Activated T-cell treated with anti-CD3 and anti-CD28 coated beads, Interleukin-2, amount 50 U/mL, for 1 hour (primary cell): ENCODE measurements around the gene SYNPO2.

Experiments used
- DNase-seq: peaks from one replicate; pipeline ENCODE4 v3.0.0-alpha.2; 2020

SYNPO2 gene

GRCh38 chr4:118879409-118879808 lies 9.2 kb upstream of the SYNPO2 start:
- DNase-seq, result no peak

GRCh38 chr4:118881512-118882146 lies 7.0 kb upstream of the SYNPO2 start:
- DNase-seq, result no peak

GRCh38 chr4:118883861-118884260 lies 4.8 kb upstream of the SYNPO2 start:
- DNase-seq, result no peak

- no peak for DNase-seq
Observed at GRCh38 chr4:118884716-118885115, 3.9 kb upstream of the SYNPO2 start.

GRCh38 chr4:118889312-118889691 lies 648 bp downstream of the SYNPO2 start:
- no peak for DNase-seq

- no peak for DNase-seq
Observed at GRCh38 chr4:118894034-118894433, 5.4 kb downstream of the SYNPO2 start.

GRCh38 chr4:118898221-118898620 lies 9.6 kb downstream of the SYNPO2 start:
- DNase-seq, result no peak

GRCh38 chr4:118898684-118899138 lies 10.1 kb downstream of the SYNPO2 start:
- DNase-seq, result no peak

- no peak for DNase-seq
Observed at GRCh38 chr4:118904418-118904817, 15.8 kb downstream of the SYNPO2 start.

- no peak for DNase-seq
Observed at GRCh38 chr4:118904935-118905334, 16.3 kb downstream of the SYNPO2 start.

- DNase-seq, result no peak
Observed at GRCh38 chr4:118905566-118905965, 16.9 kb downstream of the SYNPO2 start.

GRCh38 chr4:118909173-118909956 lies 20.7 kb downstream of the SYNPO2 start:
- no peak for DNase-seq

GRCh38 chr4:118910221-118910620 lies 21.6 kb downstream of the SYNPO2 start:
- DNase-seq, result no peak

GRCh38 chr4:118911238-118911703 lies 22.6 kb downstream of the SYNPO2 start:
- no peak for DNase-seq

- no peak for DNase-seq
Observed at GRCh38 chr4:118915468-118915867, 26.8 kb downstream of the SYNPO2 start.

GRCh38 chr4:118916691-118917289 lies 28.1 kb downstream of the SYNPO2 start:
- no peak for DNase-seq

GRCh38 chr4:118917582-118917981 lies 28.9 kb downstream of the SYNPO2 start:
- DNase-seq, result no peak

GRCh38 chr4:118918388-118918787 lies 29.7 kb downstream of the SYNPO2 start:
- no peak for DNase-seq

- no peak for DNase-seq
Observed at GRCh38 chr4:118920247-118920646, 31.6 kb downstream of the SYNPO2 start.

- DNase-seq, result no peak
Observed at GRCh38 chr4:118921786-118922185, 33.1 kb downstream of the SYNPO2 start.

GRCh38 chr4:118923891-118924290 lies 35.2 kb downstream of the SYNPO2 start:
- no peak for DNase-seq

- no peak for DNase-seq
Observed at GRCh38 chr4:118927974-118928373, 39.3 kb downstream of the SYNPO2 start.

GRCh38 chr4:118930255-118930654 lies 41.6 kb downstream of the SYNPO2 start:
- DNase-seq, result no peak

GRCh38 chr4:118931786-118932185 lies 43.1 kb downstream of the SYNPO2 start:
- no peak for DNase-seq
